GM12801 (cell line): Measurements from ENCODE around the gene ATP6V1G2.

Experiments
- TF ChIP-seq, protein P1 (sequence below): IDR thresholded peaks from one replicate; pipeline ENCODE4 v1.5.1; 2011; ENCODE audit warnings: control low read depth; ENCODE audit not compliant: insufficient read length; ENCODE audit errors: extremely low read depth

ATP6V1G2 gene

DNA sequence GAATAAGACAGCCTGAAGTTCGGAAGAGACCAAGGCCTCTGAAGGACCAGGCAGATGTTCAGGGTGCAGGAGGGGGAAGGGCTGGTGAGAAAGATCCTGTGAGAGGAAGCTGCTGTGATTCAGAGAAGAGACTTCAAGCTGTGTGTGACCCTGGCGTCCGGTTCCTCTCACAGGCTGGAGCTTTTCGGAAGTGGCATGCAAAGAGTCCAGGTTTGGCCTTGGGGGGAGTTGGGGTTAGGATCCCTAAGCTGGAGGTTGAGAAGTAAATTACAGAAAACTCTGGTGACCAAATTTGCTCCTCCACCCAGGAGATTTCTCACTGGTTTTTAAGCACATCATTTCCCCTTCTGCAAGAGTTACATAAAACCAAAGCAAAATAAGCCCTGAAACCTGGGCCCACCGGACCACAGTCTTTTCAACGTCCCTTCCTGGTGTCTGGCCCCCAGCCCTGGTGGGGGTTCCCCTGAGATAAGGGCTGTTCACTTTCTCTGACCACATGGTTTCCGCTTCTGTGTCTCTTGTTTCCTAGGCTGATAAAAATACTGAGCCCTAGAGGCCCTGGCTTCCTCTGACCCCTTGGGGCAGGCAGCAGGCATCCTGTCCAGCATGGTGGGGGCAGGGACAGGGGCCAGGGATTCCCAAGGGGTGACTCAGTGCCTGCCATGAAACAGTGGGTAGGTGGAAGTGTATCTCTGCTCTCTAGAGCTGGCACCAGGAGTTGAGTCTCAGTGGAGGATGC is 13.7 kb upstream of the ATP6V1G2 start:
- TF ChIP-seq, protein P1, sequence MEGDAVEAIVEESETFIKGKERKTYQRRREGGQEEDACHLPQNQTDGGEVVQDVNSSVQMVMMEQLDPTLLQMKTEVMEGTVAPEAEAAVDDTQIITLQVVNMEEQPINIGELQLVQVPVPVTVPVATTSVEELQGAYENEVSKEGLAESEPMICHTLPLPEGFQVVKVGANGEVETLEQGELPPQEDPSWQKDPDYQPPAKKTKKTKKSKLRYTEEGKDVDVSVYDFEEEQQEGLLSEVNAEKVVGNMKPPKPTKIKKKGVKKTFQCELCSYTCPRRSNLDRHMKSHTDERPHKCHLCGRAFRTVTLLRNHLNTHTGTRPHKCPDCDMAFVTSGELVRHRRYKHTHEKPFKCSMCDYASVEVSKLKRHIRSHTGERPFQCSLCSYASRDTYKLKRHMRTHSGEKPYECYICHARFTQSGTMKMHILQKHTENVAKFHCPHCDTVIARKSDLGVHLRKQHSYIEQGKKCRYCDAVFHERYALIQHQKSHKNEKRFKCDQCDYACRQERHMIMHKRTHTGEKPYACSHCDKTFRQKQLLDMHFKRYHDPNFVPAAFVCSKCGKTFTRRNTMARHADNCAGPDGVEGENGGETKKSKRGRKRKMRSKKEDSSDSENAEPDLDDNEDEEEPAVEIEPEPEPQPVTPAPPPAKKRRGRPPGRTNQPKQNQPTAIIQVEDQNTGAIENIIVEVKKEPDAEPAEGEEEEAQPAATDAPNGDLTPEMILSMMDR: no peak

GRCh38 chr6:31559606-31559957 is 13.2 kb upstream of the ATP6V1G2 start:
- TF ChIP-seq, protein P1: no peak

DNA sequence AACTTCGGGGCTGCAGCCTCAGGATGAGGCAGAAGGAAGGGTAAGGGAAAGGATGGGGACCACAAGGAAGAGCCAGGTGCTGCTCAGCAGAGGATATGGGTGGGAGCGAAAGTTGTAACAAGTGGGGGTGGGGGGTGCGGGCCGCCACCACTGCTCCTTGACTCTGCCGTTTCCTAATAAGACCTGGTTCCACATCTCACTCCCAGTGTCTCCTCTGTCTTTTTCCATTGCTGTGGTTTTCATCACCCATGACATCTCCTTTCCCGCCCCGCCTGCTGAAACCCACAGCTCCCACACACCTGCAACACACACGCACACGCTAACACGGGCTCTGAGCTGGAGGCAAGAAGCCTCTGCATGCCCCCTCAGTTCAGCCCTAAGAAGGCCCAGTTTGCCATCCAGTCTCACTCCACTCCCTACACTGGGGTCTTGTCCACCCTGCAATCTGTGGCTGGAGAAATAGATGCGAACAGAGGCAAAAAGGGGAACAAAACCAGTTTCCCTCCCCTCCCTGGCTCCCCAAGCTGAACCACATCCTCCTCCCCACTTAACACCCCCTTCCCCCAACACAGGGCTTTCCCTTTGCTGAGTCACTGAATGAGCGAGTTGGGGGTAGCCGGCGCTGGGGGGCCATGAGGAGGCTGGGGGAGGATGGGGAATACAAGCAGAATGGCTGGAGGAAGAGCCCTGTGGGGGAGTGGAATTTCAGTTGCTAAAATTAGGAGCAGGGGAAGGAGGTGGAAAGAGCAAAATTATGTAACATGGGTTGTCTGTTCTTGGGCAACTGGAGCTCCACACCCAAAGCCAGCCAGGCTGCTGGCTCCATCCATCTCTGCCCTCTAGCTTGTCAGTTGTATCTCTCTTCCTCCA is 12.5 kb upstream of the ATP6V1G2 start:
- TF ChIP-seq, protein P1: no peak

DNA sequence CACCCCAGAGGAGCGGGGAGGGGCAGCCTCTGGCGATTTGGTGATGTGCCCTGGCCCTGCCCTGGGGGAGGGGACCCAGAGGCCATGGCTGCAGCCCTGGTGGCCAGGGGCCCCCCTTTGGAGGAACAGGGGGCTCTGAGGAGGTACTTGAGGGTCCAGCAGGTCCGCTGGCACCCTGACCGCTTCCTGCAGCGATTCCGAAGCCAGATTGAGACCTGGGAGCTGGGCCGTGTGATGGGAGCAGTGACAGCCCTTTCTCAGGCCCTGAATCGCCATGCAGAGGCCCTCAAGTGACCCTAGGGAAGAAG is 11.9 kb upstream of the ATP6V1G2 start:
- TF ChIP-seq, protein P1: no peak

DNA sequence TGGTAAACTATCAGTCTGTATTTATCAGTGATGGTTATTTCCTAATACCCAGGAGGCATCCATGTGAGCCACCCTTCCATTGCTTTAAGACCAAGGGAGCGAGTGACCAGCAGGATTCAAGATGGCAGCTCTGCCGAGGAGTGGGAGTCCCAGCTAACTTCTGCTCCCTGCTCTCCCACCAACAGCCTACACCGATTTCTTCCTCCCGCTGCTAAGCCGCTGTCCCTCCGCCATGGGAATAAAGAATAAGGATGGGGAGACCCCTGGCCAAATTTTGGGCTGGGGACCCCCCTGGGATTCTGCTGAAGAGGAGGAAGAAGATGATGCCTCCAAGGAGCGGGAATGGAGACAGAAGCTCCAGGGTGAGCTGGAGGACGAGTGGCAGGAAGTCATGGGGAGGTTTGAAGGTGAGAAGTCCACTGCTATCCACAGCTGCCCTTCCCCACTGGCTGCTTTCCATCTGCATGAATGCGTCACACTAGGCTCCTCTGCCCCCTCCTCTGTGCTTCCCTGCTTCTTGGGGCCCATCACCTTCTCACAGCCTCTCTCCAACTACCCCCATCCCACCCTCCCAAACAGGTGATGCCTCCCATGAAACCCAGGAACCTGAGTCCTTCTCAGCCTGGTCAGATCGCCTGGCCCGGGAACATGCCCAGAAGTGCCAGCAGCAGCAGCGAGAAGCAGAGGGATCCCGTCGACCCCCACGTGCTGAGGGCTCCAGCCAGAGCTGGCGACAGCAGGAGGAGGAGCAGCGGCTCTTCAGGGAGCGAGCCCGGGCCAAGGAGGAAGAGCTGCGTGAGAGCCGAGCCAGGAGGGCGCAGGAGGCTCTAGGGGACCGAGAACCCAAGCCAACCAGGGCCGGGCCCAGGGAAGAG is 11.3 kb upstream of the ATP6V1G2 start:
- TF ChIP-seq, protein P1: no peak

DNA sequence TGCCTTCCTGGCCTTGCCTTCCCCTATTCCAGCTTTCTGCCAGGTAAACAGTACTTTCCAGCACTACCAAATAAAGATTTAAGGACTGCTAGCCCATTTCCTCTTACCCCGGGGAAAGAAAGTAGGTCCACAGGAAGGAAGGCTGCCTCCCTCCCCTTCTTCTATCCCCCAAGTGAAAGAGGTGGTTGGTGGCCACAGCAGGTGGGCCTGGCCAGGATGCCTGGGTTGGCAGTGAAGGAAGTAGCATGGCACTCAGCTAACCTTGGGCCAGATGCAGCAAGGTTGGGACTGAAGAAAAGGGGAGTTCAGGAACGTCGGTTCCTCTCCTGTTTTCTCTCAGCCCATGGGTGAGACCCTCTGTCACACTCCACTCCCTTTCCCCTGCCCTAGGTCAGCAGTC is 9.9 kb upstream of the ATP6V1G2 start:
- TF ChIP-seq, protein P1: no peak

DNA sequence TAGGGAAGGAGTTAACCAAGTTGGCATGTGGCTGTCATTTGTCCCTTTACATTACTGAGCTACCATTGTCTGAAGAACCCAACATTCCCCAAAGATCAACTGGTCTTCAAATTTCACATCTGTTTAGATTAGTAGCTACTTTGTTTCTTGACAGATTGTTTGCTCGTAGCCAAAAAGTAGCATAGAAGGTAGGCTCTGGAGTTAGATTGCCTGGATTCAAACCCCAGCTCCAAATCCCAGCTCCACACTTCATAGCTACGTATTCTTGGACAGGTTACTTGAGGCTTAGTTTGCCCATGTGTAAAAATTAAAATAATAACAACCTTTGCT is 2.1 kb upstream of the ATP6V1G2 start:
- TF ChIP-seq, protein P1: no peak
